ENCODE data around the gene KPNA2. TPM values are rescaled to one million over a fixed set of nuclear protein-coding genes. Genes with fewer than 3 reads are reported as not detected.
"Not testable (repeated sequence)": the region's sequence is repeated elsewhere in the genome, so short reads cannot be mapped to it uniquely, and the experiment has no call there.

Gene KPNA2
- total and polyA plus RNA-seq, 2 of the 8 experiments (the other 6 are each of a cell fraction or from before 2014, with no cell fraction given) = 413 to 612 TPM

DNA sequence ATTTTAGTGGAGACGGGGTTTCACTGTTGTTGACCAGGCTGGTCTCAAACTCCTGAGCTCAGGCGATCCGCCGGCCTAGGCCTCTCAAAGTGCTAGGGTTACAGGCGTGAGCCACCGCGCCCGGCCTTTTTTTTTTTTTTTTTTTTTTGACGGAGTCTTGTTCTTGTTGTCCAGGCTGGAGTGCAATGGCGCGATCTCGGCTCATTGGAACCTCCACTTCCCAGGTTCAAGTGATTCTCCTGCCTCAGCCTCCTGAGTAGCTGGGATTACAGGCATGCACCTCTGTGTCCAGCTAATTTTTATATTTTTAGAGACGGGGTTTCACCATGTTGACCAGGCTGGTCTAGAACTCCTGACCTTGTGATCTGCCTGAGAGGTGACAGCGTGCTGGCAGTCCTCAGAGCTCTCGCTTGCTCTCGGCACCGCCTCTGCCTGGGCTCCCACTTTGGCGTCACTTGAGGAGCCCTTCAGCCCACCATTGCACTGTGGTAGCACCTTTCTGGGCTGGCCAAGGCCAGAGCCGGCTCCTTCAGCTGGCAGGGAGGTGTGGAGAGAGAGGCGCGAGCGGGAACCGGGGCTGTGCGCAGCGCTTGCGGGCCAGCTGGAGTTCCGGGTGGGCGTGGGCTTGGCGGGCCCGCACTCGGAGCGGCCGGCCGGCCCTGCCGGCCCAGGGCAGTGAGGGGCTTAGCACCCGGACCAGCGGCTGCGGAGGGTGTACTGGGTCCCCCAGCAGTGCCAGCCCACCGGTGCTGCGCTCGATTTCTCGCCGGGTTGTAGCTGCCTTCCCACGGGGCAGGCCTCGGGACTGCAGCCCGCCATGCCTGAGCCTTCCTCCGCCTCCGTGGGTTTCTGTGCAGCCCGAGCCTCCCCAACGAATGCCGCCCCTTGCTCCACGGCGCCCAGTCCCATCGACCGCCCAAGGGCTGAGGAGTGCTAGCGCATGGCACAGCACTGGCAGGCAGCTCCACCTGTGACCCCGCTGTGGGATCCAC lies 16.1 kb downstream of the KPNA2 start:
- not testable (repeated sequence) for H3K56ac ChIP-seq (replicated peaks; ENCODE audit: insufficient read length, low read depth, low read length); FAIRE-seq; H3K4me2 ChIP-seq (ENCODE audit: insufficient read depth in 1 of 2, low read depth in 2 of 2, low read length in 2 of 2); H2AFZ ChIP-seq (ENCODE audit: low read length); H4K5ac ChIP-seq (ENCODE audit: insufficient read length, low read depth, low read length); H2AK5ac ChIP-seq (ENCODE audit: low read depth, low read length); H2BK12ac ChIP-seq (ENCODE audit: low read depth, low read length); H3K4me1 ChIP-seq (replicated peaks in 1 of 4; ENCODE audit: control insufficient read depth in 3 of 4, insufficient read depth in 4 of 4, low read length in 3 of 4); H3K4ac ChIP-seq (replicated peaks; ENCODE audit: insufficient read length, low read depth, low read length); H3K79me1 ChIP-seq (ENCODE audit: low read depth, low read length); H3K27ac ChIP-seq (ENCODE audit: low read depth, low read length); H4K8ac ChIP-seq (ENCODE audit: extremely low read depth, insufficient read depth, low read length); DNase-seq (ENCODE audit: low read depth in 1 of 2, low spot score in 2 of 2); H3K18ac ChIP-seq (ENCODE audit: extremely low read depth, low read length); H4K91ac ChIP-seq (replicated peaks; ENCODE audit: insufficient read length, low read length); H2BK120ac ChIP-seq (replicated peaks; ENCODE audit: low read depth, low read length); H3K9me3 ChIP-seq (ENCODE audit: insufficient read depth in 2 of 2, low read depth in 1 of 2, low read length in 1 of 2); H3K79me2 ChIP-seq (ENCODE audit: control insufficient read depth in 1 of 2, insufficient read depth in 2 of 2, low read length in 2 of 2); H2BK5ac ChIP-seq (ENCODE audit: low read depth, low read length); H3K23me2 ChIP-seq (ENCODE audit: low read depth, low read length); H3K4me3 ChIP-seq (ENCODE audit: extremely low read depth in 1 of 4, insufficient read depth in 2 of 4, low read depth in 3 of 4, low read length in 4 of 4); H4K20me1 ChIP-seq (replicated peaks in 1 of 2; ENCODE audit: control insufficient read depth in 1 of 2, insufficient read depth in 2 of 2, low read length in 2 of 2); H3K23ac ChIP-seq (ENCODE audit: insufficient read length); H3K14ac ChIP-seq (ENCODE audit: insufficient read length); H3K27me3 ChIP-seq (replicated peaks in 1 of 4; ENCODE audit: control insufficient read depth in 3 of 4, extremely low read depth in 1 of 4, insufficient read depth in 3 of 4, low read length in 3 of 4); H2BK15ac ChIP-seq (ENCODE audit: low read length); H3K9ac ChIP-seq (replicated peaks in 1 of 4; ENCODE audit: extremely low read depth in 1 of 4, low read depth in 3 of 4, low read length in 3 of 4); H2BK20ac ChIP-seq (ENCODE audit: low read length)
- CTCF ChIA-PET (ENCODE audit: partially characterized antibody) = interaction anchor here (0.6 to 1.5 kb wide), 3 partner anchors 25 to 109 kb away, joined by 4 to 5 read pairs (median 4); no protein-coding TSS in a partner anchor
- 92% methylated on average over 33 of the region's 57 CpGs; no CpG with 5 or more reads in 1 of the 2 experiments for WGBS, 2 experiments (ENCODE audit: extremely low coverage in 1 of 2, insufficient coverage in 1 of 2, insufficient read length in 1 of 2, insufficient replicate concordance in 2 of 2, low coverage in 1 of 2, low lambda C conversion rate in 2 of 2, missing lambda C conversion rate in 1 of 2)
- POLR2A ChIA-PET (ENCODE audit: partially characterized antibody) = interaction anchor here (0.9 to 7.9 kb wide), 4 partner anchors 12 to 31 kb away, joined by 3 to 109 read pairs (median 4); partner anchors contain the start of gene KPNA2
- peaks cover 2 to 11% (median 5%) of the 10 kb centered on the region in 4 experiments; a peak in 4 of 8 replicates for H3K36me3 ChIP-seq (ENCODE audit: control insufficient read depth in 2 of 4, insufficient read depth in 4 of 4, low read length in 3 of 4)

All from H1 (cell line).